HG03354 (cell line): ENCODE data around the gene STIMATE.

Experiments
- ATAC-seq: cut with Tn5 transposase; IDR thresholded peaks from one replicate; pipeline ENCODE4 v1.9.1; 2021; ENCODE audit warnings: mild to moderate bottlenecking; ENCODE audit not compliant: unreplicated experiment, poor library complexity, severe bottlenecking

STIMATE gene

GRCh38 chr3:52829482-52829881, 67.9 kb downstream of the STIMATE start:
- no peak for ATAC-seq

DNA sequence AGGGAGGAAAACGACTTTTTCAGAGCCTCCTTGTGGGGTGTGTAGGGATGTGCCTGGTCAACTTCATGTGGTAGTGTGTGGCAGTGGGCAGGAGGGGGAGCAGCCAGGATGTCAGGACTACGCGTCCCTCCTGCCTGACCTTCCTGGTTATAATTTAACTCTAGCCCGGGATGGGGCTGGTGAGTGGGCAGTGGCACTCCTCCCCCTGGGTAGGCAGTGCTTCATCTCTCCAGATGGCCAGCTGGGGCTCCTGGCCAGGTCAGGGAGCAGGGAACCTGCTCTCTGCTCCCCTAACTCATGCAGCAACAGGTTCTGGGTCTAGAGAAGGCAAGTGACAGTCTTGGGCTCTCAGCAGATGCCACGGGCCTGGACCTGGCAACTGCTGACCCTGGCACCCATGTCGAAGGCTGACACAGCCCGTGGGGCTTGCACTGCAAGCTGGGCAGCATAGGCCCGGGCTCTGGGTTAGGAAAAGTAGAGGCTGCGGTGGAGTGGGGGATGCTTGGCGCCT, 69.4 kb downstream of the STIMATE start:
- ATAC-seq, result no peak

DNA sequence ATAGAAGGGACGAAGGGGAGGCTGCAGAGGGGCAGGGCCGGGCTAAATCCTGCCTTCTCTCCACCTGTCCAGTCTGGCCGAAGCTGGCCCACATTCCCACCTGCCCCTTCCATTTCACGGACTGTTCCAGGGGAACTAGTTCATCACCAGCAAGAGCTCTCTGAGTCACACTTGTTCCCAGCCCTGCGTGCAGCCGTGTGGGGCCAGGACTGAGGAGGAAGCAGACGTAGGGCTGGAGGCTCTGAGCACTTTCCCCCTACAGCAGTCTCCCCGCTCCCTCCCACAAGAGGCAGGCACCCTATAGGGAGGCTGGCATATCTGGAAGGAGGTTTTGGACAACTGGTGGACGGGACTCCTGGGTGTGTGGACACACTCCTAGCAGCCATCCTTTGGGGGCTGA, 69.9 kb downstream of the STIMATE start:
- no peak for ATAC-seq

GRCh38 chr3:52824037-52824436, 73.3 kb downstream of the STIMATE start:
- no peak for ATAC-seq

DNA sequence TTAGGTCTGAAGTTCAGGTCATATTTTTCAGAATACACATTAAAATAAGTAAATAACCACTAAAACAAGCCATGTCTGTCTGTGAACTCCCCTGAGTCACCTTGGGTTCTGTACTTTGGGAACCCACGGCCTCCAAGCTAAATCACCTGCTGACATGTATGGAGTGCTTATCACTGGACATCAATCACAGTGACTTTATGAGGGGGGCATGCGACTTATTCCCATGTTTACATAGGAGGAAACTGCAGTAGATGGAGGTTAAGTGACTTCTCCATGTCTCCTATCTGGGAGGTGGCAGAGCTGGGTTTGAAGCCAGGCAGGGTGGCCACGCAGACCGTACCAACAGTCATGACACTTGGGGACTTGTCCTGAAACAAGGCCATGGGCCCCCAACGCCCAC, 75.0 kb downstream of the STIMATE start:
- no peak for ATAC-seq

GRCh38 chr3:52820736-52821135, 76.6 kb downstream of the STIMATE start:
- no peak for ATAC-seq

GRCh38 chr3:52819936-52820335, 77.4 kb downstream of the STIMATE start:
- no peak for ATAC-seq

- no peak for ATAC-seq
Observed at GRCh38 chr3:52817860-52818259, 79.5 kb downstream of the STIMATE start.

GRCh38 chr3:52817221-52817620, 80.1 kb downstream of the STIMATE start:
- no peak for ATAC-seq

DNA sequence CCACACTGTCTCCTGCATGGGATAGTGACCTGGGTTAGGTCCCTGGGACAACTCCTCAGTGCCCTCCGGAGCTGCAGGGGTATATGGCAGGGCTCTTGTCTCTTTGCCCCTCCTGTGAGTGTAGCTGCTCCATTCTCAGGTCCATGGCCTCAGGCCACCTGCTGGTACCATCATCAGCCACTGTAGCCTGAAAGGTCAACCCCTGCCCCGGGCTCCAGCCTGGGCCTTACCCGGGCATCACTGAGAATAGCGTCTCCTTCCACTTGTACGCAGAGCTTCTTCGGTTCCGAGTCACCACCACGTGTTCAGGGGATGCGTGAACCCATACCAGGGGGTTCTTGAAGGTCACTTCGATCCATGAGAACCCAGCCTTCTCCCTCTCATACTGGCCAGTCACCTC, 80.7 kb downstream of the STIMATE start:
- no peak for ATAC-seq

GRCh38 chr3:52816199-52816598, 81.1 kb downstream of the STIMATE start:
- no peak for ATAC-seq

DNA sequence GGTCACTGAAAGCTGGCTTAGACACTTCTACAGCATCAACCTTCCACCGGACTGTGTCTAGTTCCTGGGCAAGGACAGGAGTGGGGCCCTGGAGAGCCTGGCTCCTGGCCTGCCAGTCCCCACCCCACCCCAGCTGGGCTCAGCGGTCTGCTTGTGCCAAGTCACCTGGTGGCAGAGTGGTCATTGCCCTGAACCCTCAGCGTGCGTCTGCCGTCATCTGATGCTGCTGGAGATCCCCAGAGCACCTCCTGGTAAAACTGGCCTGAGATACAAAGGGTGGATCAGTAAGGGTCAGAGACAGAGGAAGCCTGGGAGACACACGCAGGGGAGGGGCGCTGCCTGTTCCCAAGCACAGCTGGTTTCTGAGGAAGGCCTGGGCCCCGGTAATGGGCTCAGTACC, 83.5 kb downstream of the STIMATE start:
- ATAC-seq, result no peak

GRCh38 chr3:52811452-52812011, 85.8 kb downstream of the STIMATE start:
- no peak for ATAC-seq

DNA sequence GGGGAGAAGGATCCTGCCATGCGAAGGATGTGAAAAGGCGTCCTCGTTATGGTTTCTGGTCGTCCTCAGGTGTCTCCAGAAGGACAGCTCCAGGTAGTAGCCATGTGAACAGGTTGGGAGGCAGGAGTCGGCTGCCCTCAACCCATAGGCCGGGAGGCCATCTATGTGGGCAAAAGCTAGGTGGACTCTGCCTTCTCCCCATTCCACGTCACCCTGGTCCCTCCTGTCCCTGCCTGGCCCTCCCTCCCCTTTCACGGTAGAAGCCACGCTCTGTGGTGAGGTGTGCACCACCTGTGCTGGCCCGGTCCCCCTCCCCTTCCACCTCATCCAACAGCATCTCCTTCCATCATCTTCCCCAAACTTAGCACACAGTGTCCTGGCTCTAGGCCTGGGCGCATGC, 86.4 kb downstream of the STIMATE start:
- no peak for ATAC-seq

DNA sequence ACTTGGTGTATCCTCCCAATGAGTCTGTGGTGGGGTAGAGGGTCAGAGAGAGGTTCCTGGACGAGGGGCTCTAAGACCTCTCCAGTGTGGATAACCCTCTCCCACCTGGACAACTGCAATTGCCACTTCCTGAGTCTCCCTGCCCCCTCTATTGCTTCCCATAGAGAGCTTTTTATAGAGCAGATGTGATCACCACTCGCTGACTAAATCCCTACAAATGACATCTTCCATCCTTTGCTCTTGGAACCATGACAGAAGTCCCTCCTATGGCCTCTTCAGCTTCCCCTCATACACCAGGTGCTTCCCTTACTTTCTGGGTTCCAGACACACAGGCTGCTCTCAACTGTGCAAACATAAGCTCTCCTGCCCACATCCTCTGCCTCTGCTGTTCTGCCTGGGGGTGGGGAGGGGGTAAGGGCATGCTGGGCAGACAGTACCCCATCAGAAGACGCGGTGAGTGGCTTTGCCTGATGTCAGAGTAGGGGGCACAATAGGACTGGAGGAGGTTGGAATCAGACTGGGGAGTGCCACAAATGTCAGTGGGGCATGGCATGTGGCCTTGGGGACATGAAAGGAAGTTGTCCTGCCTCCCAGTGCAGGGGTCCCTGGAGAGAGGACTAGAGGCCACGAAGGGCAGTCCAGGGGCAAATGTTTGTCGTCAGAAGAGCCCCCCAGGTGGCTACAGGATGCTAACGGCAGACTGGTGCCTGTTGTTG, 87.5 kb downstream of the STIMATE start:
- ATAC-seq, result no peak

GRCh38 chr3:52809149-52809548, 88.2 kb downstream of the STIMATE start:
- no peak for ATAC-seq

DNA sequence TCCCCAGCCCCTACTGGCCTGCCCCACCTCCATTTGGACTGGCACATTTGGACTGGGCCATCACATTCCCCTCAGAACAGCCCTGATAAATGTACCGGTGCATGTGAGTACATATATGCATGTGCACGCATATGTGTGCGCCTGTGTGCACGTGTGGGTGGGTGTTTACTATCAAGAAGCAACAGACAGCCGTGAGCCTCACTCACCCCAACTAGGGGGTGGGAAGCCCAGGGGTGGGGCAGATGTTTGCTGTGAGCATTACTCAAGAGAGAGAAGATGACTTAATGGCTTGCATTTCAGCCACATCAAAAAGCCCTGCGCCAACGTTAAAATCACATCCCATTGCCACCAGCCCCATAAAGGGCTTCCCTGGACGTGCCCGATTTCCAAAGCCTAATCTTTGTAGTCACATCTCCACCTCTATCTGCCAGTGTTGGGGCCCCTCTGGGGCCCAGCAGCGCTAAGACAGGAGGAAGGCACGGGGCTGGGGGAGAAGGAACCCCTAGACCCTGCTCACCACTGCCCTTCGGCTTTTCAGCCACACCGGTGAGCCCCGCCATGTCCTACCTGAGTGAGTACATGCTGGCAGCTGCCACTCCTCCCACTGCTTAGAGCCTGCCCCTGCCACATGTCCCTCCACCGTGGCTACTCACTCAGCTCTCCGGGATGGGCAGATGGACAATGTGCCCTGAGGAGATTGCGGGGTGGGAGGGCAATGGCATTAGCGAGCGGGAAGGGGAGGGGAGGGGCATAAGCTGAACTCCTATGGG, 91.9 kb downstream of the STIMATE start:
- ATAC-seq, result no peak

GRCh38 chr3:52801839-52802238, 95.5 kb downstream of the STIMATE start:
- no peak for ATAC-seq

GRCh38 chr3:52800079-52800478, 97.3 kb downstream of the STIMATE start:
- ATAC-seq, result no peak

DNA sequence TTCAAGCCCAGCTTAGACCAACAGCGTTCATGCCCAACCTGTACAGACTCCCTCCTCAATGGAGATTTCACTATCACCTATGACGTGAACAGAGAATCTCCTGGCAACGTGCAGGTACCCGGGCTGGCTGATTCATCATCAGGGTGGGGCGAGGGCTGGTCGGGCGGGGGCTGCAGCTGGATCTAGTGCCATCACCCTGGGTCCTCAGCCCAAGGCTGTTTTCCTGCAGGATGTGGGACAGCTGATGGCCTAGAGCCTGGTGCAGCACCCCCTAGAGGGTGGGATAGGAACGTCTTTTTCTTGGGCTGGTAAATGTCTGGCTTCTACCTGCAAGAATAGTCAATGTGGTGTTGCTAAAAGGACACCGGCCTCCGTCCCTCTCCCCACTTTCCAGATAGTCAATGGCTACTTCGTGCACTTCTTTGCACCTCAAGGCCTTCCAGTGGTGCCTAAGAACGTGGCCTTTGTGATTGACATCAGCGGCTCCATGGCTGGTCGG, 98.3 kb downstream of the STIMATE start:
- no peak for ATAC-seq
